Measurements from ENCODE around the gene RTBDN.

- no peak for TF ChIP-seq POLR2A (IDR thresholded peaks at IDR 0.05)
- TF ChIP-seq, protein P1, sequence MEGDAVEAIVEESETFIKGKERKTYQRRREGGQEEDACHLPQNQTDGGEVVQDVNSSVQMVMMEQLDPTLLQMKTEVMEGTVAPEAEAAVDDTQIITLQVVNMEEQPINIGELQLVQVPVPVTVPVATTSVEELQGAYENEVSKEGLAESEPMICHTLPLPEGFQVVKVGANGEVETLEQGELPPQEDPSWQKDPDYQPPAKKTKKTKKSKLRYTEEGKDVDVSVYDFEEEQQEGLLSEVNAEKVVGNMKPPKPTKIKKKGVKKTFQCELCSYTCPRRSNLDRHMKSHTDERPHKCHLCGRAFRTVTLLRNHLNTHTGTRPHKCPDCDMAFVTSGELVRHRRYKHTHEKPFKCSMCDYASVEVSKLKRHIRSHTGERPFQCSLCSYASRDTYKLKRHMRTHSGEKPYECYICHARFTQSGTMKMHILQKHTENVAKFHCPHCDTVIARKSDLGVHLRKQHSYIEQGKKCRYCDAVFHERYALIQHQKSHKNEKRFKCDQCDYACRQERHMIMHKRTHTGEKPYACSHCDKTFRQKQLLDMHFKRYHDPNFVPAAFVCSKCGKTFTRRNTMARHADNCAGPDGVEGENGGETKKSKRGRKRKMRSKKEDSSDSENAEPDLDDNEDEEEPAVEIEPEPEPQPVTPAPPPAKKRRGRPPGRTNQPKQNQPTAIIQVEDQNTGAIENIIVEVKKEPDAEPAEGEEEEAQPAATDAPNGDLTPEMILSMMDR (IDR thresholded peaks at IDR 0.05): no peak
These were observed 38.8 kb upstream of the RTBDN start for GRCh38 chr19:12872941-12873890.

Data from transverse colon (tissue), 3 donors.